ENCODE results near the gene IFT122. TPM values are rescaled to one million over a fixed set of nuclear protein-coding genes. Genes with fewer than 3 reads are reported as not detected.
"Not testable (repeated sequence)": the region's sequence is repeated elsewhere in the genome, so short reads cannot be mapped to it uniquely, and the experiment has no call there.

Gene IFT122
- total RNA-seq, 2 donors from 2014 or later: 20.5 to 26.9 TPM

DNA sequence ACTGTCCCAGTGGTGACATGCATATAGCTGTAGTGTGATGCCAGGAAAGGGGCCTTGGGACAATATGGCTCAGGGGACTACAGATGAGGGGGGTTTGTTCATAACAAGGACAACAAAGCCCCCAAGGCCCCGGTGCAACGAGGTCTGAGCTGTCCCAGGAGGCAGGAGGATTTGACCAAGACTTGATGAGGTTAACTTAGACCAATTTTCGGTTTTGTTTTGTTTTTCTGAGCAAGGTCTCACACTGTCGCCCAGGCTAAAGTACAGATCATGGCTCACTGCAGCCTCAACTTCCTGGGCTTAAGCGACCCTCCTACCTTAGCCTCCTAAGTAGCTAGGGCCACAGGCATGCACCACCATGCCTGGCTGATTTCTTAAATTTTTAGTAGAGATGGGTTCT is 35.4 kb upstream of the IFT122 start:
- H3K4me3 Mint-ChIP-seq: no peak overlapping the region
- no peaks in the 10 kb centered on the region for H3K36me3 Mint-ChIP-seq (ENCODE audit: insufficient read depth in 2 of 2)
- H3K27ac Mint-ChIP-seq: no peak overlapping the region
- H3K27me3 Mint-ChIP-seq (ENCODE audit: low read depth): no peaks in the 10 kb centered on the region
- ATAC-seq (replicated peaks in 1 of 2): no peak
- no peaks in the 10 kb centered on the region for H3K9me3 Mint-ChIP-seq
- H3K4me1 Mint-ChIP-seq (ENCODE audit: low read depth): no peaks in the 10 kb centered on the region
- no peak for DNase-seq

DNA sequence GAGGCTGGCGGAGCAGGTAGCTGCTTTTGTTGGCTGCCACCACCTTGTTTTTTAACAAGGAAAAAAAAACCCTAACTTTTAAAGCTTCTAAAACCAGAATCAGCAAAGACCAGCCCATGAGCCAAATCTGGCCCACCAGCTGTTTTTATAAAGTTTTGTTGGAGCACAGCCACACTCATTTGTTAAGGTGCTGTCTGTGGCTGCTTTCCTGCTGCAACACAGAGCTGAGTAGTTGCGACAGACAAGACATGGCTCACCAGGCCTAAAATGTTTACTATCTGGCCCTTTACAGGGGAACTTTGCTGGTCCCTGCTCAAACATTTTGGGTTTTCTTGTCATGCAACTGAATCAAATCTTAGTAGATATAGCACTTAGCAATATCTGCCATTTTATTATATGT is 30.5 kb upstream of the IFT122 start:
- no peak for DNase-seq
- Mint-ChIP-seq H3K4me3 (no peak overlapping the region), H3K9me3 (no peaks in the 10 kb centered on the region), H3K36me3 (ENCODE audit: insufficient read depth in 2 of 2) (no peaks in the 10 kb centered on the region), H3K27me3 (ENCODE audit: low read depth) (peaks cover 6% of the 10 kb centered on the region), H3K27ac (no peak overlapping the region), H3K4me1 (ENCODE audit: low read depth) (peaks cover 6% of the 10 kb centered on the region)
- ATAC-seq (replicated peaks in 1 of 2): no peak

DNA sequence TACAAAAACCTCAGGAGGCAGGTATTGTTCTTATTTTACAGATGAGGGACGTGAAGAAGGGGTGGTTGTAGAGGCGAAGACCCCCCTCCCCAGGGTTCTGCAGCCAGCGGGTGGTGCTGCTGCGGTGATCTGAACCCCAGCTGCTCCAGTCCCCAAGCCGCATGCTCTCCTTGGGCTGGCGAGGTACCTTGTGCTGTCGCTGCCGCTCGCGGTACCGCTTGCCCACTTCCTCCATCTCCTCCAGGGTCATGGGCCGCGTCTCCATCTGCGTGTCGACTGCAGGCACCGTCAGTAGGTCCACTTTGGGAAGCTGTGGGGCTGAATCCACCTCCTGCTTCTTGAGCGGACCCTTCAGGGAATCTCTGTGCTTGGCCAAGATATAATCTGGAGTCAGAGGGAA is 29.1 kb upstream of the IFT122 start:
- Mint-ChIP-seq H3K27ac (no peak overlapping the region), H3K36me3 (ENCODE audit: insufficient read depth in 2 of 2) (no peaks in the 10 kb centered on the region), H3K27me3 (ENCODE audit: low read depth) (peaks cover 6% of the 10 kb centered on the region), H3K4me1 (ENCODE audit: low read depth) (peaks cover 6% of the 10 kb centered on the region), H3K4me3 (no peak overlapping the region), H3K9me3 (no peaks in the 10 kb centered on the region)
- no peak for DNase-seq
- ATAC-seq (replicated peaks in 1 of 2): no peak

DNA sequence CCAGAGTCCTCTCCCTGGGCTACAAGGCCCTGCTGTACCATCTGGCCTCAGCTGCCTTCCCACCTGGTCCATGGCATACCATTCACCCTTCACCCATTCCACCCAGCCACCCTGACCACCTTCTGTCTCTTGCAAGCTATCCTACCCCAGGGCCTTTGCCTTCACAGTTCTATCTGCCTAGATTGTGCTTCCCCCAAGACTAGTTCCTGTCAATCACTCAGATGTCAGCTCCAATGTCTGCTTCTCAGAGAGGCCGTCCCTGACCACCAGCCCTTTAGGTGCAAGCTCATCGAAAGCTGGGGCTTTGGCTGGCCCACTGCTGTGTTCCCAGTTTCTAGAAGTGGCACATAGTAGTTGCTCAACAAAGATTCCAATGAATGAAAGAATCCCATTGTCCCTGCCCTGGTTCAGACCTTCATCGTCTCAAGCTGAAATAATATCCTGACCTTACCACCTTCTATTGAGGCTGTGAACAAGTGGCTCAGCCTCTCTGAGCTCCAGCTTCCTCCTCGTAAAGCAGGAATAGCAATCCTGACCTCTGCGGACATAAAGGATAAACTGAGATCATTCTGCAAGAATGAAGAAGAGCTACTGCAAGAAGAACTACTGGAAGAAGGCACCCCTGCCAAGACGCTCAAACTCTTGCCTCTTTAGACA is 27.4 kb upstream of the IFT122 start:
- ATAC-seq (replicated peaks in 1 of 2): no peak
- H3K27ac Mint-ChIP-seq: no peak overlapping the region
- H3K4me3 Mint-ChIP-seq: no peak overlapping the region
- peaks cover 6% of the 10 kb centered on the region for H3K27me3 Mint-ChIP-seq (ENCODE audit: low read depth)
- no peak for DNase-seq
- H3K36me3 Mint-ChIP-seq (ENCODE audit: insufficient read depth in 2 of 2): no peaks in the 10 kb centered on the region
- peaks cover 6% of the 10 kb centered on the region for H3K4me1 Mint-ChIP-seq (ENCODE audit: low read depth)
- H3K9me3 Mint-ChIP-seq: no peaks in the 10 kb centered on the region

DNA sequence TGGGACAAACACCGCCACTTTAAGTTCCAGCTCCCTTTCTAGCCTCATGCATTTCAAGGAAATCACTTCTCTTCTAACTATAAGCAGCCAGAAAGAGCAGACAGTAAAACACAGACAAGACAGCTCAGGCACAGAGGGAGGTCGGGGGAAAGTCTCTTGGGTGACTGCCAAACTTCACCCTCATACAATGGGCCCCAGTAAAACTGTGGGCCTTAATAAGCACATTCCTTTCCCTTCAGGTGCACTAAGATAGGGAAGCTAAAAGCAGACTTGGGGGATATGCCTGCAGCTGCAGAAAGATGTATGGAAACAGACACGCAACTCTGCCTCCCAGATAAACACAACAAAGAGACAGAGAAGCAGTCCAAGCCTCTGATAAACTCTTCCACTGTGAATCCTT is 26.8 kb upstream of the IFT122 start:
- not testable (repeated sequence) for ATAC-seq (replicated peaks in 1 of 2); DNase-seq; H3K36me3 Mint-ChIP-seq (ENCODE audit: insufficient read depth in 2 of 2); H3K4me1 Mint-ChIP-seq (ENCODE audit: low read depth); H3K4me3 Mint-ChIP-seq; H3K27ac Mint-ChIP-seq; H3K9me3 Mint-ChIP-seq; H3K27me3 Mint-ChIP-seq (ENCODE audit: low read depth)

DNA sequence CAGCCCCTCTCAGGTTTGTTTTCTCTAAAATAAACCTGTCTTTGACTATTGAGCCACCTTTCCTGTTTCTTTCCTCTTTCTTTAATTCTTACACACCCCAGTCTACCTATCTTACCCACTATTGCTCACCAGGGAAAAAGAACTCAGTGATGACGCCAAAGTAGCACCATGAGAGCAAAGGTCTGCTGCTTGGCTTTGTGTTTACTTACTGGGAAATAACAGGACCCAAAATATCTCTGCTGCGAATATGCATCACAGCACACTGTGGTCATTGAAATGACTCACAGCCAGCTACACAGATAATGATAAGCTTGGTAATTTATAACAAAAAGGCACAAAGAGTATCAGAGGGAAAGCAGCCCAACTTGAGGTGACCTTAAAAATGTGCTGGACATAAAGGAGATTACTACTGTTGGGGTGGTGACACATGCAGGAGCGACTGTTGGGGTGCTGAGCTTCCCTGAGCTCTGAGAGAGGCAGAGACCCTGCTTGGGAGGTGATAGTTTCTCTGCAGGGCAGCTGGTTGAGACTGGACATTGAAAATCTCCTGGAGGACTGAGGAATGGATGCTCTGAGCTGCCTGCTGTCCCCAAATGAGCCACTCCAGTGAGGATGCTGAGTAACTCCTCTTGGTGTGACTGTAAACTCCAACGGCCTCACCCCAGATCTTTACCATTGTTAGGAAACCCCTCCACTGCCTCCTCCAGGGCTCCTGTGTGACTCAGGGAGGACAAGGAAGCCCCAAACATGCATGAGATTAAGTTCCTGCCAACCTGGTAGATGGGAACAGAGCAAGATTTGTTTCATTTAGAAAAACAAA is 26.1 kb upstream of the IFT122 start:
- no peaks in the 10 kb centered on the region for H3K9me3 Mint-ChIP-seq
- H3K27ac Mint-ChIP-seq: no peak overlapping the region
- H3K27me3 Mint-ChIP-seq (ENCODE audit: low read depth): peaks cover 6% of the 10 kb centered on the region
- no peak overlapping the region for H3K4me3 Mint-ChIP-seq
- H3K4me1 Mint-ChIP-seq (ENCODE audit: low read depth): peaks cover 6% of the 10 kb centered on the region
- no peak for DNase-seq
- H3K36me3 Mint-ChIP-seq (ENCODE audit: insufficient read depth in 2 of 2): no peaks in the 10 kb centered on the region
- peak; percentile 31 to 76 for ATAC-seq (replicated peaks in 1 of 2)

DNA sequence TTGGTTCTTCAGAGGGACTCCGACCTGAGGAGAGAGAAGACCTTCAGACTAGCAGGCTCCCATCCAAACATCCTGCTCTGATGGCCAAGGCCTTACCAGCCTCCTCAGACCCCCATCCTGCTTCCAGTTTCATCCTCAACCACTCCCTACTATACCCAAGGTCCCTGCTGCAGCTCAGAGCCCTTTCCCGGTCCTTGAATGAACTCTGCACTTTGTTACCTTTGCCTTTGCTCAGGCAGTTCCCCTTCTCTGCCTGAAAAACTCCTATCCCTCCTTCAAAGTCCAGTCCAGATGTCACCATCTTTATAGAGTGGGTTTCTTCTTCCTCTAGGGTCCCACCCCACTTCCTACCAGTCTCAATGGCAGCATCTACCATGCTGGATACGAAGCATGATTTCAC is 24.6 kb upstream of the IFT122 start:
- H3K36me3 Mint-ChIP-seq (ENCODE audit: insufficient read depth in 2 of 2): no peaks in the 10 kb centered on the region
- DNase-seq: no peak
- peaks cover 6% of the 10 kb centered on the region for H3K27me3 Mint-ChIP-seq (ENCODE audit: low read depth)
- H3K9me3 Mint-ChIP-seq: no peaks in the 10 kb centered on the region
- H3K27ac Mint-ChIP-seq: no peak overlapping the region
- no peak overlapping the region for H3K4me3 Mint-ChIP-seq
- no peak for ATAC-seq (replicated peaks in 1 of 2)
- H3K4me1 Mint-ChIP-seq (ENCODE audit: low read depth): peaks cover 6% of the 10 kb centered on the region

DNA sequence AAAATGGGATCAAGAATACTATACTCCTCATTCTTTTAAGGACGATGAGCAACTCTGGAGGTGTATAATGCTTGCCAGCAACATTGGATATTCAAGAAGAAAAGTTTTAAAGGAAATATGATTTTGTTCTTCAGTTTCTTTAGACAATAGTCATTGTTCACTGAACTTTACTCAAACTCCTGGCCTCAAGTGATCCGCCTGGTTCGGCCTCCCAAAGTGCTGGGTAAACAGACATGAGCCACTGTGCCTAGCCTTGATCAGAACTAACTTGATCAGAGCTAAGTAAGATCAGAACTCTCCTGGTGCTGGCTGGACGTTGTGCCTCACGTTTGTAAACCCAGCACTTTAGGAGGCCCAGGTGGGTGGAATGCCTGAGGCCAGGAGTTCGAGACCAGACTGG is 24.2 kb upstream of the IFT122 start:
- Mint-ChIP-seq H3K27me3 (ENCODE audit: low read depth) (peaks cover 6% of the 10 kb centered on the region), H3K27ac (no peak overlapping the region), H3K9me3 (no peaks in the 10 kb centered on the region), H3K36me3 (ENCODE audit: insufficient read depth in 2 of 2) (no peaks in the 10 kb centered on the region), H3K4me3 (no peak overlapping the region), H3K4me1 (ENCODE audit: low read depth) (peaks cover 6% of the 10 kb centered on the region)
- ATAC-seq (replicated peaks in 1 of 2): no peak
- DNase-seq: no peak

DNA sequence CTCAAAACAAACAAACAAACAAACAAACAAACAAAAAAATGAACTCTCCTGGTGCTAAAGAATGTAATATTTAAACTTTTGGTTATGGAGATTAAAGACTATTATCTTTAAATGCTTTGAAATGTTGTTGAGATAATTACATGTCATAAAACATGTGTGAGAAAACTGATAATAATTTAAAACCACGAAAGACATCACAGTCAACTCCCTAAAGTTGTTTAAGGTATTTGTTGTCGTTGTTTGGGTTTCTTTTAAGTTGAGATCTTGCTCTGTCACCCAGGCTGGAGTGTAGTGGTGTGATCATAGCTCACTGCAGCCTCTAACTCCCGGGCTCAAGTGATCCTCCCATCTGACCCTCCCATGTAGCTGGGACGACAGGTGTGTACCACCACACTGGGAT is 23.6 kb upstream of the IFT122 start:
- Mint-ChIP-seq H3K36me3 (ENCODE audit: insufficient read depth in 2 of 2) (no peaks in the 10 kb centered on the region), H3K9me3 (no peaks in the 10 kb centered on the region), H3K4me3 (no peak overlapping the region), H3K27ac (no peak overlapping the region), H3K27me3 (ENCODE audit: low read depth) (peaks cover 6% of the 10 kb centered on the region), H3K4me1 (ENCODE audit: low read depth) (peaks cover 6% of the 10 kb centered on the region)
- ATAC-seq (replicated peaks in 1 of 2) (no peak), DNase-seq (no peak)

DNA sequence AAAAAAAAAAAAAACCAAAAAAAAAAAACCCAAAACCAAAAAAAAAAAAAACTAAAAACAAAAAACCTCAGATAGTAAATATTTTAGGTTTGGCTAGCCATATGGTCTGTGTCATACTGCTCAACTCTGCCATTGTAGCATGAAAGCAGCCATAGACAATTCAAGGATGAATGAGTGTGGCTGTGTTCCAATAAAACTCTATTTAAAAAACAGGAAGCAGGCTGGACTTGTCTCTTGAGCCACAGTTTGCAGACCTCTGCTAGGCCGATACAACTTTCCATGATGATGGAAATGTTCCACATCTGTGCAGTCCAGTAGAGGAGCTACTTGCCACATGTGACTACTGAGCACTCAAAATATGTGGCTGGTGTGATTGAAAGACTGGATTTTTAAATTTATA is 22.7 kb upstream of the IFT122 start:
- DNase-seq (no peak), ATAC-seq (replicated peaks in 1 of 2) (no peak)
- H3K27ac Mint-ChIP-seq: no peak overlapping the region
- no peaks in the 10 kb centered on the region for H3K36me3 Mint-ChIP-seq (ENCODE audit: insufficient read depth in 2 of 2)
- H3K9me3 Mint-ChIP-seq: no peaks in the 10 kb centered on the region
- peaks cover 6% of the 10 kb centered on the region for H3K27me3 Mint-ChIP-seq (ENCODE audit: low read depth)
- H3K4me1 Mint-ChIP-seq (ENCODE audit: low read depth): peaks cover 6% of the 10 kb centered on the region
- no peak overlapping the region for H3K4me3 Mint-ChIP-seq

DNA sequence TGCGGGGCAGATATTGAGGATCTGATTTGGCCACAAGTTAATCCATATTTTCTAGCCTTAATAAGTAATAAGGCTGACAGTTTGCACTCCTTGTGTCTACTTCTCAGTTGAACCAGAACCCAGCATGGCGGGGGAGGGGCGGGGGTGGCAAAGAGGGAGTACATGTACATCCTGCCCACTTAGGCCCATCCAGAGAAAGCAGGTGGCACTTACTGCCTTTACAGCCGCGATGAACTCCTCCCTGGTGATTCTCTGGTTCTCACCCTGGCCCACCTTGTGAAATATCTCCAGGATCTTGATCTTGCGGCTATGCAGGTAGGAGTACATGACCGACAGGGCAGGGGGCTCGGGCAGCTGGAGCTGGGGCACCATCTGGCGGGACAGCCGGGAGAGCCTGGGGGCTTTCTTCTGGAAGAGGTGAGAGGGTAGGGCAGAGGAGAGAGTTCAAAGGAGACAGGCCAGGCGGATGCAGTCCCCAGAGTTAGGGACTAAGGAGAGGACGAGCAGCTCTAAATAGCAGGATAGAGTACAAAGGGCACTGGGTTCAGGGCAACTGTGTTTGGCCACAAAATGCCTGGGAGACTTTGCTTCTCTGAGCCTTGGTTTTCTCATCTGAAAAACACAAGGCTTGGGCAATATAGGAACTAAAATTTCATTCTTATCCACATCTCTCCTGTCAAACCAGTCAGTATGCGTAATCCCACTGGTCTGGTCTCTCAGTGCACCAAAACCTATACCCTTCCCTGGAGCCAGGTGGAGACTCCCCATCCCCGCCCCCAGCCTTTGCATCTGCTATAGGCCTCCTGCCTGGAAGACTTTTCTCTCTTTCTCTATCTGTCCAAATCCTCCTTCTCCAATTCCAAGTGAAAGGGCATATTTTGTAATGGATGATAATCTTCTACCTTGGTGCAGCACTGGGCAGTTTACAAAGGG is 21.7 kb upstream of the IFT122 start:
- no peak overlapping the region for H3K4me3 Mint-ChIP-seq
- H3K27ac Mint-ChIP-seq: no peak overlapping the region
- ATAC-seq (replicated peaks in 1 of 2): no peak
- H3K4me1 Mint-ChIP-seq (ENCODE audit: low read depth): peaks cover 6% of the 10 kb centered on the region
- peaks cover under 1% of the 10 kb centered on the region for H3K27me3 Mint-ChIP-seq (ENCODE audit: low read depth)
- H3K36me3 Mint-ChIP-seq (ENCODE audit: insufficient read depth in 2 of 2): no peaks in the 10 kb centered on the region
- no peaks in the 10 kb centered on the region for H3K9me3 Mint-ChIP-seq
- no peak for DNase-seq

DNA sequence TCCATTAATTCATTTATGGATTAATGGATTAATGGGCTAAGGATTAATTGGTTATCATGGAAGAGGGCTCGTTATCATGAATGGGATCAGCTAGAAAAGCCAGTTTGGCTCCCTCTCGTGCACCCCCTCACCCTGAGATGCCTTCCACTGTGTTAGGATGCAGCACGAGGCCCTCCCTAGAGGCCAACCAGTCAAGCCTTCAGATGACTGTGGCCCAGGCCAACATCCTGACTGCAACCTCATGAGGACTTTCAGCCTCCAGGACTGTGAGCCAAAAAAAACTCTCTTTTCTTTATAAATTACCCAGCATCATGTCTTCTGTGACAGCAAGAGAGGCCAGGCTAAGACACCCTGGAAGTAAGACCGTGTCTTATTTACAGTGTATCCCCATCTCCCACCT is 20.5 kb upstream of the IFT122 start:
- Mint-ChIP-seq H3K27me3 (ENCODE audit: low read depth) (no peaks in the 10 kb centered on the region), H3K27ac (no peak overlapping the region), H3K4me1 (ENCODE audit: low read depth) (peaks cover 11% of the 10 kb centered on the region), H3K9me3 (peaks cover 0 to 4% of the 10 kb centered on the region in 2 donors), H3K36me3 (ENCODE audit: insufficient read depth in 2 of 2) (peaks cover 0 to 2% of the 10 kb centered on the region in 2 donors), H3K4me3 (no peak overlapping the region)
- ATAC-seq (replicated peaks in 1 of 2) (no peak), DNase-seq (no peak)

DNA sequence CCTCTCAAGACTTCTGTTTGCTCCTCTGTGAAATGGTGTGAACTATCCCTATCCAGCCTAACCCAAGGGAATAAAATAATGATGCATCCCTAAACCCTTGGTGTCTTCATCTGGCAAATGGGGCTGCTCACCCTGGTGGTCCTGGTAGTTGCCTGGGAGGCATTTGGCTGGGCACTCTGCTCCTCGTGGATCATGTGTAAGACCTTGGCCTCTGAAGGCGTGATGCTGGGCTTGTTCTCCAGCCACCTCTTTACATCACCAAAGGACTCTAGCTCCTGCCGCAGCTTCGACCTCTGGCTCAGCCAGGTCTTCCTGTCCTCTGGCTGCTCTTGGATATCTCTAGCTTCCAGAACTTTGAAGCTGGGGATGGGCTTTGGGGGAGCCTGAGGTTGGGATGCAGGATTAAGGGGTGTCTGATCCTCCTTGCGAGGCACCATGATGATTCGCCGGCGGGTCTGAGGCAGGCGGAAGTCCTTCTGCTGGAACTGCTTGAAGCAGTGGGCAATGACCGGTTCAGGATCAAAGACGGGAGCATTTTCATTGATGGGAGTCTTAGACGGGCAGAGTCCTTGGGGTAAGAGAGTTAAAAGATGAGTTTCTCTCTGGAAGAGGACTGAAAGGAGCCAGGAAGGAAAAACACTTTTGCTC is 18.7 kb upstream of the IFT122 start:
- no peak for ATAC-seq (replicated peaks in 1 of 2)
- Mint-ChIP-seq H3K27ac (no peak overlapping the region), H3K9me3 (peaks cover 0 to 4% of the 10 kb centered on the region in 2 donors), H3K27me3 (ENCODE audit: low read depth) (no peaks in the 10 kb centered on the region), H3K4me3 (no peak overlapping the region), H3K36me3 (ENCODE audit: insufficient read depth in 2 of 2) (peaks cover 0 to 2% of the 10 kb centered on the region in 2 donors), H3K4me1 (ENCODE audit: low read depth) (peaks cover 26% of the 10 kb centered on the region)
- DNase-seq: no peak
